GM12878 (cell line): ENCODE data around the gene ARHGAP26.
A peak's percentile ranks its signal among the peaks of the same experiment; 100 is the strongest.

Experiments
- ATF7 ChIP-seq: fragments of 450-650 bp; IDR thresholded peaks from 2 replicates; pipeline ENCODE4 v1.6.1; 2016; ENCODE audit warnings: low read depth, mild to moderate bottlenecking
- BCL11A ChIP-seq: IDR thresholded peaks from 2 replicates; pipeline ENCODE4 v1.6.1; 2011; ENCODE audit warnings: low read depth, low read length
- BHLHE40 ChIP-seq, 2 experiments: fragments of 450-650 bp in 1 of 2; IDR thresholded peaks; 2 replicates each; pipeline ENCODE4 v1.6.1; 2011 to 2017; ENCODE audit warnings: low read depth in 2 of 2, borderline replicate concordance in 1 of 2, improper control_type of control experiment in 1 of 2, low read length in 1 of 2, mild to moderate bottlenecking in 1 of 2
- CBX5 ChIP-seq: sonication (generic); IDR thresholded peaks from 2 replicates; pipeline ENCODE4 v1.6.1; 2016; ENCODE audit warnings: low read depth, moderate library complexity, mild to moderate bottlenecking, inconsistent platforms
- EED ChIP-seq: sonication (generic); IDR thresholded peaks from 2 replicates; pipeline ENCODE4 v1.6.1; 2016; ENCODE audit warnings: antibody characterized with exemption, low read depth
- JUND ChIP-seq: IDR thresholded peaks from 2 replicates; pipeline ENCODE4 v1.6.1; 2012; ENCODE audit warnings: low read depth, mild to moderate bottlenecking, low read length, improper control_type of control experiment, moderate library complexity
- MTA2 ChIP-seq: fragments of 450-650 bp; IDR thresholded peaks from 2 replicates; pipeline ENCODE4 v1.6.1; 2016; ENCODE audit warnings: low read depth, mild to moderate bottlenecking, moderate library complexity
- NRF1 ChIP-seq: conservative IDR thresholded peaks from 2 replicates; pipeline ENCODE4 v1.6.1; 2011; ENCODE audit warnings: mild to moderate bottlenecking, low read depth, low read length, improper control_type of control experiment
- POLR2AphosphoS5 ChIP-seq: IDR thresholded peaks from 2 replicates; pipeline ENCODE4 v1.6.1; 2011; ENCODE audit warnings: mild to moderate bottlenecking, low read length, inconsistent platforms
- SMC3 ChIP-seq: IDR thresholded peaks from 2 replicates; pipeline ENCODE4 v1.6.1; 2011; ENCODE audit warnings: low read length, improper control_type of control experiment, borderline replicate concordance
- ZBTB4 ChIP-seq: fragments of 450-650 bp; formaldehyde crosslinking; IDR thresholded peaks from 2 replicates; pipeline ENCODE4 v1.4.0; 2022; ENCODE audit warnings: mild to moderate bottlenecking, moderate library complexity
- ZNF207 ChIP-seq: fragments of 450-650 bp; IDR thresholded peaks from 2 replicates; pipeline ENCODE4 v1.6.1; 2014; ENCODE audit warnings: antibody characterized with exemption, mild to moderate bottlenecking, borderline replicate concordance
- TF ChIP-seq, protein P1 (sequence below), 3 experiments: IDR thresholded peaks in 2 of 3; conservative IDR thresholded peaks in 1 of 3; 2 replicates each; pipeline ENCODE4 v1.5.1; 2011; ENCODE audit warnings: low read depth in 3 of 3, low read length in 3 of 3, mild to moderate bottlenecking in 3 of 3, control low read depth in 2 of 3, moderate library complexity in 2 of 3, inconsistent platforms in 1 of 3, mixed read lengths in 1 of 3; ENCODE audit not compliant: control insufficient read depth in 2 of 3, insufficient read depth in 1 of 3; ENCODE audit errors: extremely low read depth in 1 of 3
- TF ChIP-seq, protein P2 (sequence below): fragments of 450-650 bp; IDR thresholded peaks from 2 replicates; pipeline ENCODE4 v1.6.1; 2017; ENCODE audit warnings: antibody characterized with exemption, mild to moderate bottlenecking, moderate library complexity

DNA sequence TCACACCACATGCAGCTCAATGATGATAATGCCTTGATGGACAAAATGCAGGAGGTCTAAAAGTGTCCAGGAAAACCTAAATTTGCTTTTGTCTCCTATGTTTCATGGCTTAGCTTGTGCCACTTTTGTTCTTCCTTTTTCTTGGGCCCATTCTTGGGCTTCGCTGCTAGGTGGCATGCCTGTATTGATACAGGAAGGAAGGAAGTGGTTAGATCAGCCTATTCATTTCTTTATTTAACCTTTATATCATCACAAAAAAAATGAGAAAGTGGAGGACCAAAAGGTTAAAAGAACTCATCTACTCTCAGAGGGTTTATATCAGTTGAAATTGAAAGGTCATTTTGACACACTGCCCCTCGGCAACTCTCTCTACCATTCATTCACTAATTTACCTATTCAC lies 260.2 kb downstream of the ARHGAP26 start:
- TF ChIP-seq POLR2AphosphoS5 (no peak), JUND (no peak), ZNF207 (no peak), SMC3 (no peak; the same call in 1 of the 2 replicates), ZBTB4 (CRISPR knock-in tag) (no peak), BHLHE40 (IDR thresholded peaks at IDR 0.05; ENCODE audit: borderline replicate concordance in 1 of 2, low read depth in 2 of 2, low read length in 1 of 2) (no peak), ATF7 (no peak), NRF1 (no peak), EED (no peak), BCL11A (no peak), MTA2 (0 out of 2 replicates have a peak, but pooled peaks have one; percentile 21), CBX5 (no peak)
- TF ChIP-seq, protein P1, sequence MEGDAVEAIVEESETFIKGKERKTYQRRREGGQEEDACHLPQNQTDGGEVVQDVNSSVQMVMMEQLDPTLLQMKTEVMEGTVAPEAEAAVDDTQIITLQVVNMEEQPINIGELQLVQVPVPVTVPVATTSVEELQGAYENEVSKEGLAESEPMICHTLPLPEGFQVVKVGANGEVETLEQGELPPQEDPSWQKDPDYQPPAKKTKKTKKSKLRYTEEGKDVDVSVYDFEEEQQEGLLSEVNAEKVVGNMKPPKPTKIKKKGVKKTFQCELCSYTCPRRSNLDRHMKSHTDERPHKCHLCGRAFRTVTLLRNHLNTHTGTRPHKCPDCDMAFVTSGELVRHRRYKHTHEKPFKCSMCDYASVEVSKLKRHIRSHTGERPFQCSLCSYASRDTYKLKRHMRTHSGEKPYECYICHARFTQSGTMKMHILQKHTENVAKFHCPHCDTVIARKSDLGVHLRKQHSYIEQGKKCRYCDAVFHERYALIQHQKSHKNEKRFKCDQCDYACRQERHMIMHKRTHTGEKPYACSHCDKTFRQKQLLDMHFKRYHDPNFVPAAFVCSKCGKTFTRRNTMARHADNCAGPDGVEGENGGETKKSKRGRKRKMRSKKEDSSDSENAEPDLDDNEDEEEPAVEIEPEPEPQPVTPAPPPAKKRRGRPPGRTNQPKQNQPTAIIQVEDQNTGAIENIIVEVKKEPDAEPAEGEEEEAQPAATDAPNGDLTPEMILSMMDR (IDR thresholded peaks at IDR 0.05 in 2 of 3, conservative IDR thresholded peaks at IDR 0.05 in 1 of 3; ENCODE audit: control insufficient read depth in 2 of 3, extremely low read depth in 1 of 3, insufficient read depth in 1 of 3, low read depth in 3 of 3, low read length in 3 of 3) = peak in 1 of 3 experiments; percentile 23; a peak in 1 of 6 replicates
- TF ChIP-seq, protein P2, sequence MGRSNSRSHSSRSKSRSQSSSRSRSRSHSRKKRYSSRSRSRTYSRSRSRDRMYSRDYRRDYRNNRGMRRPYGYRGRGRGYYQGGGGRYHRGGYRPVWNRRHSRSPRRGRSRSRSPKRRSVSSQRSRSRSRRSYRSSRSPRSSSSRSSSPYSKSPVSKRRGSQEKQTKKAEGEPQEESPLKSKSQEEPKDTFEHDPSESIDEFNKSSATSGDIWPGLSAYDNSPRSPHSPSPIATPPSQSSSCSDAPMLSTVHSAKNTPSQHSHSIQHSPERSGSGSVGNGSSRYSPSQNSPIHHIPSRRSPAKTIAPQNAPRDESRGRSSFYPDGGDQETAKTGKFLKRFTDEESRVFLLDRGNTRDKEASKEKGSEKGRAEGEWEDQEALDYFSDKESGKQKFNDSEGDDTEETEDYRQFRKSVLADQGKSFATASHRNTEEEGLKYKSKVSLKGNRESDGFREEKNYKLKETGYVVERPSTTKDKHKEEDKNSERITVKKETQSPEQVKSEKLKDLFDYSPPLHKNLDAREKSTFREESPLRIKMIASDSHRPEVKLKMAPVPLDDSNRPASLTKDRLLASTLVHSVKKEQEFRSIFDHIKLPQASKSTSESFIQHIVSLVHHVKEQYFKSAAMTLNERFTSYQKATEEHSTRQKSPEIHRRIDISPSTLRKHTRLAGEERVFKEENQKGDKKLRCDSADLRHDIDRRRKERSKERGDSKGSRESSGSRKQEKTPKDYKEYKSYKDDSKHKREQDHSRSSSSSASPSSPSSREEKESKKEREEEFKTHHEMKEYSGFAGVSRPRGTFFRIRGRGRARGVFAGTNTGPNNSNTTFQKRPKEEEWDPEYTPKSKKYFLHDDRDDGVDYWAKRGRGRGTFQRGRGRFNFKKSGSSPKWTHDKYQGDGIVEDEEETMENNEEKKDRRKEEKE = no peak
